ENCODE data around the gene VGLL2.
A peak's percentile ranks its signal among the peaks of the same experiment; 100 is the strongest.

Gene VGLL2

GRCh38 chr6:117272032-117272866 lies 6.9 kb downstream of the VGLL2 start:
- TF ChIP-seq CTBP1 (IDR thresholded peaks at IDR 0.05; ENCODE audit: borderline replicate concordance) (no peak), SP1 (IDR thresholded peaks at IDR 0.05) (no peak), ELF4 (IDR thresholded peaks at IDR 0.05) (no peak), HDGF (IDR thresholded peaks at IDR 0.05; ENCODE audit: borderline replicate concordance) (no peak), FOXK2 (IDR thresholded peaks at IDR 0.05) (no peak), BHLHE40 (IDR thresholded peaks at IDR 0.05; ENCODE audit: borderline replicate concordance) (no peak), ZNF384 (IDR thresholded peaks at IDR 0.05) (no peak), L3MBTL2 (conservative IDR thresholded peaks at IDR 0.05) (no peak), SUZ12 (IDR thresholded peaks at IDR 0.05) (no peak), NFRKB (IDR thresholded peaks at IDR 0.05) (no peak), FOXM1 (IDR thresholded peaks at IDR 0.05; ENCODE audit: borderline replicate concordance) (no peak), FOXA1 (IDR thresholded peaks at IDR 0.05) (no peak), LEF1 (IDR thresholded peaks at IDR 0.05; ENCODE audit: borderline replicate concordance) (no peak), TARDBP (IDR thresholded peaks at IDR 0.05) (no peak), ARNT (IDR thresholded peaks at IDR 0.05) (no peak)
- TF ChIP-seq, protein P1, sequence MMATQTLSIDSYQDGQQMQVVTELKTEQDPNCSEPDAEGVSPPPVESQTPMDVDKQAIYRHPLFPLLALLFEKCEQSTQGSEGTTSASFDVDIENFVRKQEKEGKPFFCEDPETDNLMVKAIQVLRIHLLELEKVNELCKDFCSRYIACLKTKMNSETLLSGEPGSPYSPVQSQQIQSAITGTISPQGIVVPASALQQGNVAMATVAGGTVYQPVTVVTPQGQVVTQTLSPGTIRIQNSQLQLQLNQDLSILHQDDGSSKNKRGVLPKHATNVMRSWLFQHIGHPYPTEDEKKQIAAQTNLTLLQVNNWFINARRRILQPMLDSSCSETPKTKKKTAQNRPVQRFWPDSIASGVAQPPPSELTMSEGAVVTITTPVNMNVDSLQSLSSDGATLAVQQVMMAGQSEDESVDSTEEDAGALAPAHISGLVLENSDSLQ (IDR thresholded peaks at IDR 0.05): no peak
- no peak for DNase-seq (ENCODE audit: extremely low spot score)
- ChIA-PET CTCF (no interaction called here), POLR2A (no interaction called here)

DNA sequence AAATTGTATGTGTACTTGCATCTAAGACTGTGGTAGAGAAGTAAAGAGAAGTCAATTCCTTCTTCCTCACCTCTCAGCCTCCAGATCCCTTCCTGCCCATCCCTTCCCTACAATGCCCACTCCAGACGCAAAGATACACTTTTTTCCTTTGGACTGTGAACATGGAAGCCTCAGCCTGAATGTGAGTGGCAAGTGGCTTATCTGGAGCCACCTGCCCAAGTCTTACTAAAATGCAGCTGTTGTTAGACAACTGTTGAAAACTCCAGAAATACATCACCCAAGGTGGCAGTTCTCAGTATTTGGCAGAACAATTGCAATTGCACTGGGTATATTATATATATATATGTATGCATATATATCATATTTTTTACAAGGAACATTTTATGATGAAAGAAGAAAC lies 7.5 kb downstream of the VGLL2 start:
- TF ChIP-seq FOXA1 (IDR thresholded peaks at IDR 0.05) (no peak), BHLHE40 (IDR thresholded peaks at IDR 0.05; ENCODE audit: borderline replicate concordance) (no peak), ELF4 (IDR thresholded peaks at IDR 0.05) (no peak), SP1 (IDR thresholded peaks at IDR 0.05) (no peak), CTBP1 (IDR thresholded peaks at IDR 0.05; ENCODE audit: borderline replicate concordance) (no peak), FOXM1 (IDR thresholded peaks at IDR 0.05; ENCODE audit: borderline replicate concordance) (no peak)
- no peak for DNase-seq (ENCODE audit: extremely low spot score)
- CTCF ChIA-PET: no interaction called here
- POLR2A ChIA-PET: no interaction called here

- no peak for DNase-seq (ENCODE audit: extremely low spot score)
- ChIA-PET CTCF (interaction anchor here (1.4 kb wide), 1 partner anchor 10 kb away, joined by 5 read pairs; the partner anchor contains the start of gene VGLL2), POLR2A (no interaction called here)
- TF ChIP-seq NFRKB (IDR thresholded peaks at IDR 0.05): no peak
- no peak for TF ChIP-seq CTBP1 (IDR thresholded peaks at IDR 0.05; ENCODE audit: borderline replicate concordance)
- TF ChIP-seq SUZ12 (IDR thresholded peaks at IDR 0.05): no peak
- no peak for TF ChIP-seq FOXA1 (IDR thresholded peaks at IDR 0.05)
- no peak for TF ChIP-seq HDGF (IDR thresholded peaks at IDR 0.05; ENCODE audit: borderline replicate concordance)
- no peak for TF ChIP-seq SP1 (IDR thresholded peaks at IDR 0.05)
- no peak for TF ChIP-seq ARNT (IDR thresholded peaks at IDR 0.05)
- TF ChIP-seq ELF4 (IDR thresholded peaks at IDR 0.05): no peak
- no peak for TF ChIP-seq FOXM1 (IDR thresholded peaks at IDR 0.05; ENCODE audit: borderline replicate concordance)
- TF ChIP-seq LEF1 (IDR thresholded peaks at IDR 0.05; ENCODE audit: borderline replicate concordance): no peak
- TF ChIP-seq L3MBTL2 (conservative IDR thresholded peaks at IDR 0.05): no peak
- TF ChIP-seq FOXK2 (IDR thresholded peaks at IDR 0.05): no peak
- no peak for TF ChIP-seq TARDBP (IDR thresholded peaks at IDR 0.05)
- no peak for TF ChIP-seq ZNF384 (IDR thresholded peaks at IDR 0.05)
- TF ChIP-seq, protein P1 (IDR thresholded peaks at IDR 0.05): no peak
- no peak for TF ChIP-seq BHLHE40 (IDR thresholded peaks at IDR 0.05; ENCODE audit: borderline replicate concordance)
These were observed 9.8 kb downstream of the VGLL2 start for GRCh38 chr6:117275205-117275604.

- no peak for DNase-seq (ENCODE audit: extremely low spot score)
- CTCF ChIA-PET: no interaction called here
- TF ChIP-seq LEF1 (IDR thresholded peaks at IDR 0.05; ENCODE audit: borderline replicate concordance) (no peak), ARNT (IDR thresholded peaks at IDR 0.05) (no peak), SUZ12 (IDR thresholded peaks at IDR 0.05) (no peak), NFRKB (IDR thresholded peaks at IDR 0.05) (no peak), HDGF (IDR thresholded peaks at IDR 0.05; ENCODE audit: borderline replicate concordance) (no peak), FOXA1 (IDR thresholded peaks at IDR 0.05) (no peak), TARDBP (IDR thresholded peaks at IDR 0.05) (no peak), CTBP1 (IDR thresholded peaks at IDR 0.05; ENCODE audit: borderline replicate concordance) (no peak), L3MBTL2 (conservative IDR thresholded peaks at IDR 0.05) (no peak), ZNF384 (IDR thresholded peaks at IDR 0.05) (no peak), ELF4 (IDR thresholded peaks at IDR 0.05) (no peak), BHLHE40 (IDR thresholded peaks at IDR 0.05; ENCODE audit: borderline replicate concordance) (no peak), SP1 (IDR thresholded peaks at IDR 0.05) (no peak)
- TF ChIP-seq, protein P1 (IDR thresholded peaks at IDR 0.05): no peak
- POLR2A ChIA-PET: no interaction called here
These were observed 10.4 kb downstream of the VGLL2 start for GRCh38 chr6:117275711-117276110.

- no peak for DNase-seq (ENCODE audit: extremely low spot score)
- no peak for TF ChIP-seq ZNF384 (IDR thresholded peaks at IDR 0.05)
- no peak for TF ChIP-seq FOXA1 (IDR thresholded peaks at IDR 0.05)
- TF ChIP-seq, protein P1 (IDR thresholded peaks at IDR 0.05): peak; percentile 59
- ChIA-PET POLR2A (no interaction called here), CTCF (interaction anchor here (0.9 kb wide), 1 partner anchor 9 kb away, joined by 4 read pairs; no protein-coding TSS in a partner anchor)
These were observed 11.5 kb downstream of the VGLL2 start for GRCh38 chr6:117276778-117277316.

Data from HEK293T (cell line).